Measurements from ENCODE around the gene ZSCAN31. TPM values are rescaled to one million over a fixed set of nuclear protein-coding genes. Genes with fewer than 3 reads are reported as not detected.
A peak's percentile ranks its signal among the peaks of the same experiment; 100 is the strongest.
"Not testable (repeated sequence)": the region's sequence is repeated elsewhere in the genome, so short reads cannot be mapped to it uniquely, and the experiment has no call there.

Gene ZSCAN31
- polyA plus RNA-seq, 3 donors from 2014 or later: 1.5 to 2.3 TPM; not detected in 1

DNA sequence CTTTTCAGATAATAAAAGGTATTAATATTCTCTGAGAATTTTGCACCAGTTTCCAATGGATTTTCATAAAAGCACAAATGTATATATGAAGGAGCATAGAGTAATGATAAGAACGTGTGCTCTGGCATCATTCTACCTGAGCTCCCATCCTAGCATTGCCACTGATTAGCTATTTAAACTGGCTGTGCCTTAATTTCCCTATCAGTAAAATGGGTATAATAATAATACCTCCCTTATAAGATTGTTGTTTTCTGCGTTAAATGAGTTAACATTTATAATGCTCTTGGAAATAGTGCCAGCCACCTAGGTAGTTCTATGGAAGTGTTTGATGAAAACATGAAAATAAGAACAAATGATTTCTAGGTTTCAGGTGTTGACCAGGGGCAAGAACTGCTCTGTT is 25.0 kb upstream of the ZSCAN31 start:
- Mint-ChIP-seq H3K27ac (no peak overlapping the region), H3K4me1 (peaks cover 11 to 13% of the 10 kb centered on the region in 2 donors), H3K36me3 (peaks cover 11 to 20% (median 17%) of the 10 kb centered on the region in 3 donors), H3K27me3 (ENCODE audit: low read depth in 3 of 3) (peaks cover 0 to 2% (median 0%) of the 10 kb centered on the region in 3 donors), H3K9me3 (no peaks in the 10 kb centered on the region), H3K4me3 (no peak overlapping the region)
- DNase-seq: no peak

DNA sequence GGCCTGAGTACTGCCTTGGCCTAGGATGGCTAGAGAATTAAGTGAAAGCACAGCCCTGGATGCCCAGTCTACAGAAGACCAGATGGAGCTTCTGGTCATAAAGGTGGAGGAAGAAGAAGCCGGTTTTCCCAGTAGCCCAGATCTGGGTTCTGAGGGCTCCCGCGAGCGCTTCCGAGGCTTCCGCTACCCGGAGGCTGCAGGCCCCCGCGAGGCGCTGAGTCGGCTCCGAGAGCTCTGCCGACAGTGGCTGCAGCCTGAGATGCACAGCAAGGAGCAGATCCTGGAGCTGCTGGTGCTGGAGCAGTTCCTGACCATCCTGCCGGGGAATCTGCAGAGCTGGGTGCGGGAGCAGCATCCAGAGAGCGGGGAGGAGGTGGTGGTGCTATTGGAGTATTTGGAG is 23.6 kb upstream of the ZSCAN31 start:
- not testable (repeated sequence) for H3K9me3 Mint-ChIP-seq; DNase-seq; H3K4me3 Mint-ChIP-seq; H3K27ac Mint-ChIP-seq; H3K36me3 Mint-ChIP-seq; H3K27me3 Mint-ChIP-seq (ENCODE audit: low read depth in 3 of 3)
- H3K4me1 Mint-ChIP-seq: peaks cover 14 to 19% of the 10 kb centered on the region in 2 donors

DNA sequence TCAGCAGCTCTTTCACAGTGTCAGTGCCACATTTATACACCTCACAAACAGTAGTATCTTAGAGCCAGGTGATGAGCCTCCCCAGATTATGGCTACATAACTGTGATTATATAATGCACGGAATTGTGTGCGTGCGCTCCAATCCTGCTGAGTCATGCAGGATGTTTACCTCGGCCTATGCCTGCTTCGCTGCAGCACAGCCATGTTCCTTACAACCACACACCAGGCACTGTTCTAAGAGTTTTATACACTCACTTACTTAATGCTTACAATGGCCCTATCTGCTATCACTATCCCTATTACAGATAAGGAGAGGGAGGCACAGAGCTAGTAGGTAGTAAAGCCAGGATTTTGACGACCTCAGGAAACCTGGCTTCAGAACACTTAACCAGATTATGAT is 21.1 kb upstream of the ZSCAN31 start:
- Mint-ChIP-seq H3K27me3 (ENCODE audit: low read depth in 3 of 3) (peaks cover 0 to 3% (median 3%) of the 10 kb centered on the region in 3 donors), H3K4me3 (no peak overlapping the region), H3K4me1 (peaks cover 24 to 26% of the 10 kb centered on the region in 2 donors), H3K36me3 (no peaks in the 10 kb centered on the region), H3K9me3 (no peaks in the 10 kb centered on the region), H3K27ac (no peak overlapping the region)
- no peak for DNase-seq

DNA sequence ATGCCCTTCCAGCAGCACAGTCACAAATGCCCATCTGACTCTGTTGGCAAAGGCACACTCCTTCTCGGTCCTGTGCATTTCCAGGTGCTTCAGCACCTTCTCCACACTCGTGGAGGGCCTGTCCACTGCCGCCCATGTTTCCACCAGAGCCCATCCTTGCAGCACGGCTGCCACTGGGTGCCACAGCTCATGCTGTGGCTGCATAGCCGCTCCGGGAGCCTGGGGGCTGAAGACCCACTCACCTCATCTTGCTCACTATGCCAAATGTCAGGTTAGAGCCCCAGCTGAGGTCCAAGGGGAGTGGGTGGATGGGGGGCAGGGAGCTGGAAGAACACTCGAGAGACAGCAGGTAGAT is 20.7 kb upstream of the ZSCAN31 start:
- H3K4me3 Mint-ChIP-seq: peak overlapping the region in 1 of 5 donors; percentile 91
- peaks cover 27 to 29% of the 10 kb centered on the region in 2 donors for H3K4me1 Mint-ChIP-seq
- H3K9me3 Mint-ChIP-seq: no peaks in the 10 kb centered on the region
- no peaks in the 10 kb centered on the region for H3K36me3 Mint-ChIP-seq
- no peak overlapping the region for H3K27ac Mint-ChIP-seq
- H3K27me3 Mint-ChIP-seq (ENCODE audit: low read depth in 3 of 3): peaks cover 0 to 3% (median 3%) of the 10 kb centered on the region in 3 donors
- no peak for DNase-seq

DNA sequence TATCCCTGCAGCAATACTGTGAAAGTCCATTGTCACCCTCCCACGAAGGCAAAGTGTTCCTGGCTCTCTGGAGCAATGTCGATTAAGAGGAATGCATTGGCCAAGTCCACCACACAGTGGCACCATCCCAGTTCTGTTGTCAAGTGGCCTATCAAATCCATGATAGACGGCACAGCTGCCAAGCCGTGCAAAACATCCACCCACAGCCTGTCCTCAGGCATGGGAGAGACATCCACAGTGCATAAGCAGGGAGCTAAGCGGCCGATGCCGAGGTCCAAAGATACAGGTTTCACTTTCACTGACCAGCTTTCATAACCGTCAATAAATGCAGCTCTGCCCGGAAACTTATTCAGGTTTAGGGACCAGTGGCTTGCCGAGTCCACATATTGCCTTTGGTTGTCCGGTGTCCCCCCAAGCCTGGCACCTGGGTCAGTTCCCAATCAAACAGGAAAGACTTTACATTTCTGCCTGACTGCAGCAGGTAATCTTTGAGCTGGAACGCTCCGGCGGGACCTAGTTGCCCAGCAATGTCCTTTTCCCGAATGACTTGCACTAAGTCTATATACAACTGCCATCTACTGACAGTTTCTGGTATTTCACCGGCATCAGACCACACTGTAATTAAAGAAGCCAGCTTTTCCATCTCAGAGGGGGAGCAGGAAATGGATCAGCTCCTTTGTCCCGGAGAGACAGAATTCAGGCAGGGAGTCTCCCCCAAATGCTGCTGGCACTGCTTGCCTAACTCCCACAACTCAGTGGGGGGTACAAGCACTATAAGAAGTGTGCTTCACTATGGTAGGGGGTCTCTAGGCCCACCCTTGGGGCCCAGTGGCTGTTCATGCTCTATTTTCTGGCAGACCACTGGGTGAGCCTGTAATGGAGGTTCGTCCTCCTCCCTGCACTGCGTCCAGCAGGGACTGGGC is 20.1 kb upstream of the ZSCAN31 start:
- peak overlapping the region; percentile 90 to 99 (median 96) for H3K4me3 Mint-ChIP-seq
- peak overlapping the region; percentile 84 to 96 (median 92) for H3K27ac Mint-ChIP-seq
- H3K36me3 Mint-ChIP-seq: no peaks in the 10 kb centered on the region
- peaks cover 0 to 3% (median 3%) of the 10 kb centered on the region in 3 donors for H3K27me3 Mint-ChIP-seq (ENCODE audit: low read depth in 3 of 3)
- peak; percentile 71 to 77 (median 76) for DNase-seq
- no peaks in the 10 kb centered on the region for H3K9me3 Mint-ChIP-seq
- peaks cover 33 to 36% of the 10 kb centered on the region in 2 donors for H3K4me1 Mint-ChIP-seq

DNA sequence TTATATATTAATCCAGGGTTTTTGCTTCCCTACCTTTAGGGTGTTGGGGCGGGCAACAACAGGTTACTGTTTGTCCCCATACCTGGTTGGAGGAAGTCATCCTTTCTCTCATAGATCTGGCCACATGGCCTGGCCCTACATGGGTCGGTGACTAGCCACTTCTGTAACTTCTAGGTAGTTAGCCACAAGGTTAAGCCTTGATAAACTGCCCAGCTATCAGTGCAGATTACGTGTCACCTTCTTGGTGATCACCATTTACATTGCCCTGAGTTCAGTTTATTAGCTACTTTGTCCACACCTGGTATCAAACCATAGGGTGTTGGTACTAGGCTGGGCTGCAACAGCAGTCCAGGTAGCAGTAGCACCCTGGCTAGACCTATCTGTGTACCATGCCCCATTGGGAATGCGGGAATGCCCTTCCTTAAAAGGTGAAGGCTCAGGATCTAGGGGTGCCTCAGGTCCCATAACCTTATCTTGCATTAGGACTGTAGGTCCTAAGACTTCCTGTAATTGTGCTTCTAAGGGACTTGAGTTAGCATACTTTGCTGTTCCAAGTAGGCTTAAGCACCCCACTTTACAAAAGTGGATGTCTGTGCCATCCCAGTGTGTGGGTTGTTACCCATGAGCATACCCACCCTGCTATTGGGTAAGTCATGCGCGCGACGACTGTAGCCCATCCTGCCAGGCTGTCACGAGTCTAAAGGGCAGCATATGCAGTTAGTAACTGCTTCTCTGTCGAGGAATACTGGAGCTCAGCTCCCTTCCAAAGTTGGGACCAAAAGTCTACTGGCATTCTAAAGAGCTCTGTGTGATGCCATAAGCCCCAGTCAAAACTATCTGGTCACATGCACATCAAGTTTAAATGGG is 19.0 kb upstream of the ZSCAN31 start:
- H3K27ac Mint-ChIP-seq: peak overlapping the region; percentile 84 to 96 (median 92)
- peak overlapping the region; percentile 90 to 99 (median 96) for H3K4me3 Mint-ChIP-seq
- H3K4me1 Mint-ChIP-seq: peaks cover 44 to 47% of the 10 kb centered on the region in 2 donors
- H3K36me3 Mint-ChIP-seq: peaks cover 0 to under 1% (median 0%) of the 10 kb centered on the region in 3 donors
- H3K9me3 Mint-ChIP-seq: no peaks in the 10 kb centered on the region
- DNase-seq: no peak
- H3K27me3 Mint-ChIP-seq (ENCODE audit: low read depth in 3 of 3): peaks cover under 1 to 3% (median 3%) of the 10 kb centered on the region in 3 donors

DNA sequence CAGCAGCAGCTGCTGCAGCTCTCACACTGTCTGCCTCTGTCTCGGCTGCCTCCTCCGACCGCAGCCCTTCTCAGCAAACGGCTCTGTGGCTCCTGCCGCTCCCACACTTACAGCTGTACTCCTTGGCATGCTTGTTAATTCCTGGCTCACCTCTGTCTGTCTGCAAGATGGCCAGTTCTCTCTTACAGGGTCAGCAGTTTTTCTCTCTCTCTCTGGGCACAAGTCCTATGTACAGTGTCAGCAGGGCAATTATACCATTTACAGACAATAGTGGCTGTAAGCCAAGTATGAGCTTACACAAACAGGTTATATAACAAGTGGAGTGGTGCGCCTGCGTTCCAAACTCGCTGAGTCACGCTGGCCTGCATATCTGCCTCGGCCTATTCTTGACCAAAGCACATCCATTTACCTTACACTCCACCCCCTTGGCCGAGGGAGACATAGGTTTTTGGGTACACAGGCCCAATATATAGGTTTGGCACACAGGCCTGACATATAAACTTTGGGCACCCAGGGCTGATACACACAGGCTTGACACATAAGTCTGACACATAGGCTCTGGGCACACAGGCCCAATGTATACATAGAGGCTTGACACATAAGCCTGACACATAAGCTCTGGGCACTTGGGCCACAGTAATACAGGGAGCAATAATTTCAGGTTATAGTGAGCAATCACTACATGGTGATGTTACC is 18.2 kb upstream of the ZSCAN31 start:
- H3K4me3 Mint-ChIP-seq: peak overlapping the region in 1 of 5 donors; percentile 17
- peaks cover 3 to 4% (median 3%) of the 10 kb centered on the region in 3 donors for H3K27me3 Mint-ChIP-seq (ENCODE audit: low read depth in 3 of 3)
- H3K4me1 Mint-ChIP-seq: peaks cover 50 to 54% of the 10 kb centered on the region in 2 donors
- peaks cover 0 to 3% (median 0%) of the 10 kb centered on the region in 3 donors for H3K36me3 Mint-ChIP-seq
- H3K27ac Mint-ChIP-seq: peak overlapping the region in 3 of 6 donors; percentile 25 to 64 (median 57)
- H3K9me3 Mint-ChIP-seq: no peaks in the 10 kb centered on the region
- DNase-seq: no peak

DNA sequence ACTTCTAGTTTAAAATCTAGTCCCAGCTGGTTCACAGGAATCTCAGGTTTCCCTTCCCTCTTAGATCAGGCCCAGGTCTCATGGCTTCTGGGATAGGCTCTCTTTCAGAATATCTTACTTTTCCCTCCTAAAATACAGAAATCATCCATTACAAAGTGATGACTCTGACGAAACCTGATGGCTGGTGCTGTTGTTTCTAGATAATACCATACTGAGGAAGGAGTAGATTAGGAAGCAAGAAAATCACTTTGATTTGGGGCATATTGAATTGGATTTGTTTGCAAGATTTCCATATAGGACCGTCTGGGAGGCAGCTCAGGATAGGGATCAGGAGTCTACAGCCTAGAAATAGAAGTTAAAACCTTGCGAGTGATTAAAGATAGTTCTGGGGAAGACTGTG is 17.4 kb upstream of the ZSCAN31 start:
- peaks cover 50 to 54% of the 10 kb centered on the region in 2 donors for H3K4me1 Mint-ChIP-seq
- no peaks in the 10 kb centered on the region for H3K9me3 Mint-ChIP-seq
- no peak overlapping the region for H3K4me3 Mint-ChIP-seq
- H3K27ac Mint-ChIP-seq: peak overlapping the region in 3 of 6 donors; percentile 20 to 42 (median 22)
- no peak for DNase-seq
- H3K36me3 Mint-ChIP-seq: peaks cover 0 to 3% (median 0%) of the 10 kb centered on the region in 3 donors
- H3K27me3 Mint-ChIP-seq (ENCODE audit: low read depth in 3 of 3): peaks cover 3 to 4% (median 3%) of the 10 kb centered on the region in 3 donors

DNA sequence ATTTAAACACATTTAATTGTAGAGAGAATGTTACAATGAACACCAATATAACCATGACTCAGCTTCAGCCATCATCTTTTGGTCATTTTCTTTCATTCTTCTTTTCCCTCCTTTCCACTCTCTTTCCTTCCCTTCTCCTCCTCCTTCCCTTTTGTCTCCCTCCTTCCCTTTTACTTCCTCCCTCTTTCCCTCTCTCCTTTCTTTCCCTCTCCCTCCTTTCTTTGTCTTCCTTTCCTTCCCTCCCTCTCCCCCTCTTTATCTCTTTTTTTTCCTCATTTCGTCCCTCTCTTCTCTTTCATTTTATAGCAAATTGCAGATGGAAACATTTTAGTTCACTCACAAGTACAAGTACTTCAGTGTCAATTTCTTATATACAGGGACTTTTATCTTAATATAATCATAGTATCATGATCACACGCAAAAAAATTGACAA is 15.6 kb upstream of the ZSCAN31 start:
- no peak for DNase-seq
- peak overlapping the region in 3 of 6 donors; percentile 9 to 54 (median 49) for H3K27ac Mint-ChIP-seq
- H3K9me3 Mint-ChIP-seq: no peaks in the 10 kb centered on the region
- H3K4me3 Mint-ChIP-seq: peak overlapping the region; percentile 61 to 100 (median 98)
- H3K27me3 Mint-ChIP-seq (ENCODE audit: low read depth in 3 of 3): peaks cover 2 to 7% (median 3%) of the 10 kb centered on the region in 3 donors
- H3K36me3 Mint-ChIP-seq: peaks cover 0 to 3% (median 0%) of the 10 kb centered on the region in 3 donors
- peaks cover 44 to 54% of the 10 kb centered on the region in 2 donors for H3K4me1 Mint-ChIP-seq

DNA sequence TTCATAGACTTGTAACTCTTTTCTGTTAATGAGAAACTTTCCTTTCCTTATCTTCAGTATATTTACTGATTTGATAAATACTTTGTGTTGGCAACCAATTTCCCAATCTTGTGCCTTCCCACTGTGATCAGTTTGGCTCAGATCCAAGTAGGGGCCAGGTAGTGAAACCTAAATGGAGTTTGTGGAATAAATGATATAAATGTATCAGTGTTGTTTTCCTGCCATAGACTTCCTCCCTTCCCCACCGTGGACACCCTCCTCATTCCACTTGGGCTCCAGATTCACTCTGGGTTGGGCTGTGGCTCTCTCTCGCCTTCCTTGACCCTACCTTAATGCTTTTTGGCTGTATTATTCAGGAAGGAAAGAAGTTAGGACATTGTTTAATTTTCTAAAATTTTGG is 15.1 kb upstream of the ZSCAN31 start:
- DNase-seq: no peak
- H3K4me1 Mint-ChIP-seq: peaks cover 40 to 51% of the 10 kb centered on the region in 2 donors
- H3K27me3 Mint-ChIP-seq (ENCODE audit: low read depth in 3 of 3): peaks cover 3 to 7% (median 5%) of the 10 kb centered on the region in 3 donors
- peak overlapping the region in 4 of 6 donors; percentile 54 to 99 (median 94) for H3K27ac Mint-ChIP-seq
- peak overlapping the region; percentile 98 to 100 (median 100) for H3K4me3 Mint-ChIP-seq
- no peaks in the 10 kb centered on the region for H3K9me3 Mint-ChIP-seq
- peaks cover 0 to 3% (median 0%) of the 10 kb centered on the region in 3 donors for H3K36me3 Mint-ChIP-seq

DNA sequence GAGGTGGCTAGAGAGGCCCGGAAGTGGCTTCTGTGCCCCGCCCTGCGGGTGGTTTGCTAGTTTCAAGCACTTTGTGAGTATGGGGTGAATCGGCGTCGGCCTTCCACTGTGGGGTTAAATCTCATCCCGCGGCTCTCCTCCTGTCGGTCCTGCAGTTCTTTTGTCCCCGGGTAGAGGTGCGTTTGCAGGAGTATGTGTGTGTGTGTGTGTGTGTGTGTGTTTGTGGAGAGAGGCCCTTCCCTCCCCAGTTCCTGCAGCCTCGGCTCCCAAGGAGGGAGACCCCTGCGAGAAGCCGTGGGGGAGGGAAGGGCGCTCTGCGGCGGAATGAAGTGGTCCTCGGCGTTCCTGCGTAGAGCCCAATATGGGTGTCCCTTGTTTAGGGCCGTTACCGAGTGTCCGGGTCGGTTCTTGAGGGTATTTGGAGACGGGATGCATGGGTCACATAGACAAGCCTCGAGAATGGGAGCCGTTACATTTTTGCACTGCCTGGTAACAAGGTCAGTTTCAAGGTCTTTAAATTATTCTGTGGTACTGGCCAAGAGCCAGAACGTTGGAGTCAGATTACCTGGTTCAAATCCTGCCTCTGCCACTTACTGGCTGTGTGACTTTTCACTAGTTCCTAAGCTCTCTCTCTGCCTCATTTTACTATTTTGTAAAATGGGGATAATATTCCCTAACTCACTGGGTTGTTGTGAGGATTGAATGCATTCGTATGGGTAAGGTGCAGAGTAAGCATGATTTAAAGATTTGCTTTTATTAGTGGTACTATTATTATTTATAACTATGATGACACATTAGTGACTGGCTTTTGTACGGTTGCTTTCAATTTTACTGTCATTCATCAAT is 14.2 kb upstream of the ZSCAN31 start, which contains the start of gene ZKSCAN3:
Gene ZKSCAN3, plus strand, starts transcription at position 56 of the 846 bp plus-strand sequence. CDS start 9,640 bp downstream, outside the sequence.
- DNase-seq: peak; percentile 78 to 81 (median 78)
- peaks cover 31 to 41% of the 10 kb centered on the region in 2 donors for H3K4me1 Mint-ChIP-seq
- H3K4me3 Mint-ChIP-seq: peak within 1 kb of the TSS; percentile 98 to 100 (median 100)
- H3K27me3 Mint-ChIP-seq (ENCODE audit: low read depth in 3 of 3): peaks cover 3 to 7% (median 5%) of the 10 kb centered on the region in 3 donors
- H3K36me3 Mint-ChIP-seq: peaks cover 0 to 3% (median 0%) of the 10 kb centered on the region in 3 donors
- H3K27ac Mint-ChIP-seq: peak within 1 kb of the TSS; percentile 91 to 99 (median 96)
- no peaks in the 10 kb centered on the region for H3K9me3 Mint-ChIP-seq

DNA sequence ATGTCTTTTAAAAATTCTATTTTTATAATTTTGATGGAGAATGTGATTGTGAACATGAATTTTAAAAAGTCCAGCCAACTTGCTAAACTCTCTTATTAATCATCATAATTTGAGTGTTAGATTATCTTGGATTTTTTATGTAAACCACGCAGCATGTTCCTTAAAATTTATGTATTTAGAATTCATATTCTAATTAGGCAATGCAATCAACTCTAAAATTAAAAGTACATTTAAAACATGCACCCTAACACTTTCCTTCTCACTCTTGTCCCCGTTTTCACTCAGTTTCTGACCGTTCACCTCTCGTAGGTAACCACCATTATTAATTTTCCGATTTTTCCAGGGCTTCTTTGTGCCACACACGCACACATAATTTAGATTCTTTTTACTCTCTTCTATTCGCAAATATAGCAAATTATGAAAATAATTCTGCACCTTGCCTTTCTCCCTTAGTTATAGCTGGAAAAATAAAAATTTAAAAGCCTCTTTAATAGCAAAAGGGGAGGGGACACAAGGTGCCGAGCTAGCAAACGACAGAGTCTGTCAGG is 13.5 kb upstream of the ZSCAN31 start:
- H3K27me3 Mint-ChIP-seq (ENCODE audit: low read depth in 3 of 3): peaks cover 3 to 7% (median 5%) of the 10 kb centered on the region in 3 donors
- H3K36me3 Mint-ChIP-seq: peaks cover 0 to 3% (median 0%) of the 10 kb centered on the region in 3 donors
- DNase-seq: no peak
- peaks cover 30 to 40% of the 10 kb centered on the region in 2 donors for H3K4me1 Mint-ChIP-seq
- peak overlapping the region; percentile 91 to 99 (median 96) for H3K27ac Mint-ChIP-seq
- H3K4me3 Mint-ChIP-seq: peak overlapping the region; percentile 98 to 100 (median 100)
- H3K9me3 Mint-ChIP-seq: no peaks in the 10 kb centered on the region
